LHCN-M2 (cell line): ENCODE measurements around the gene CGB7. TPM values are rescaled to one million over a fixed set of nuclear protein-coding genes. Genes with fewer than 3 reads are reported as not detected.

ENCODE experiments used
- DNase-seq: peaks from one replicate; pipeline ENCODE4 v3.0.0-alpha.2; 2012; ENCODE audit warnings: low read depth
- total RNA-seq: library from RNA; depleted of rRNA; stranded (reverse); fragments of >200 nt; gene quantifications from 2 replicates; pipeline ENCODE4 v1.2.3, GENCODE V29; 2014; rRNA removed

CGB7 gene
- total RNA-seq, 1 experiment from 2014 or later: 1.5 TPM

GRCh38 chr19:49016067-49016839 lies 41.3 kb downstream of the CGB7 start:
- no peak for DNase-seq

- DNase-seq: no peak
These were observed 42.7 kb downstream of the CGB7 start for GRCh38 chr19:49014870-49015255.

- no peak for DNase-seq
These were observed 43.3 kb downstream of the CGB7 start for GRCh38 chr19:49014123-49014869.

- DNase-seq: no peak
These were observed 46.4 kb downstream of the CGB7 start for GRCh38 chr19:49011194-49011593.

- DNase-seq: no peak
These were observed 47.1 kb downstream of the CGB7 start for GRCh38 chr19:49010453-49010852.

- DNase-seq: no peak
These were observed 47.7 kb downstream of the CGB7 start for GRCh38 chr19:49009828-49010227.

- DNase-seq: no peak
These were observed 50.6 kb downstream of the CGB7 start for GRCh38 chr19:49006905-49007304.

- DNase-seq: no peak
These were observed 52.5 kb downstream of the CGB7 start for GRCh38 chr19:49004964-49005614.

Other genes with a start within 250 kb of the CGB7 start
- gene BCAT2, start 246.7 kb downstream of the CGB7 start, total RNA-seq: 23.8 and 26.5 TPM in 2 replicates
- not detected in 2 replicates for gene HSD17B14, start 221.3 kb downstream of the CGB7 start, total RNA-seq
- 21.3 and 27.8 TPM in 2 replicates for gene PLEKHA4, start 189.1 kb downstream of the CGB7 start, total RNA-seq
- 55.7 and 58.2 TPM in 2 replicates for gene PPP1R15A, start 185.3 kb downstream of the CGB7 start, total RNA-seq
- gene TULP2, start 159.0 kb downstream of the CGB7 start, total RNA-seq: not detected in 2 replicates
- 213 and 221 TPM in 2 replicates for gene NUCB1, start 157.4 kb downstream of the CGB7 start, total RNA-seq
- 0.96 TPM in 1 of 2 replicates, not detected in the other for gene DHDH, start 124.0 kb downstream of the CGB7 start, total RNA-seq
- 170 and 176 TPM in 2 replicates for gene BAX, start 102.9 kb downstream of the CGB7 start, total RNA-seq
- gene FTL, start 92.4 kb downstream of the CGB7 start, total RNA-seq: 2,158 and 2,177 TPM in 2 replicates
- 78.8 and 80.0 TPM in 2 replicates for gene GYS1, start 64.4 kb downstream of the CGB7 start, total RNA-seq
- 263 and 300 TPM in 2 replicates for gene RUVBL2, start 63.9 kb downstream of the CGB7 start, total RNA-seq
- not detected in 2 replicates for gene LHB, start 40.7 kb downstream of the CGB7 start, total RNA-seq
- gene CGB3, start 33.4 kb downstream of the CGB7 start, total RNA-seq: not detected in 2 replicates
- 0.26 TPM in 1 of 2 replicates, not detected in the other for gene CGB2, start 25.9 kb downstream of the CGB7 start, total RNA-seq
- gene CGB1, start 20.9 kb downstream of the CGB7 start, total RNA-seq: not detected in 2 replicates
- gene CGB5, start 13.9 kb downstream of the CGB7 start, total RNA-seq: 1.1 TPM in 1 of 2 replicates, not detected in the other
- 2.1 TPM in 1 of 2 replicates, not detected in the other for gene CGB8, start 8.6 kb downstream of the CGB7 start, total RNA-seq
- not detected in 2 replicates for gene NTF4, start 7.1 kb upstream of the CGB7 start, total RNA-seq
- gene KCNA7, start 14.9 kb upstream of the CGB7 start, total RNA-seq: 0.06 TPM in 1 of 2 replicates, not detected in the other
- 207 and 241 TPM in 2 replicates for gene SNRNP70, start 27.7 kb upstream of the CGB7 start, total RNA-seq
- 10.2 and 14.8 TPM in 2 replicates for gene LIN7B, start 56.6 kb upstream of the CGB7 start, total RNA-seq
- gene C19orf73, start 61.4 kb upstream of the CGB7 start, total RNA-seq: 1.1 and 3.1 TPM in 2 replicates
- gene PPFIA3, start 61.8 kb upstream of the CGB7 start, total RNA-seq: 7.9 and 9.8 TPM in 2 replicates
- 2.2 TPM in 1 of 2 replicates, not detected in the other for gene HRC, start 97.6 kb upstream of the CGB7 start, total RNA-seq
- gene TRPM4, start 100.0 kb upstream of the CGB7 start, total RNA-seq: 13.9 and 14.2 TPM in 2 replicates